GM12864 (cell line): ENCODE results near the gene TC2N.

Source experiments
- DNase-seq: peaks from one replicate; pipeline ENCODE4 v3.0.0-alpha.2; 2011; ENCODE audit warnings: low read depth
- H3K4me3 ChIP-seq: 2 replicates; pipeline ENCODE4 v1.5.1; 2011; ENCODE audit warnings: mild to moderate bottlenecking, low read depth, low read length, control low read depth
- TF ChIP-seq, protein P1 (sequence below): IDR thresholded peaks from 2 replicates; pipeline ENCODE4 v1.5.1; 2011; ENCODE audit warnings: low read depth, mild to moderate bottlenecking, moderate library complexity, low read length, control low read depth, inconsistent platforms; ENCODE audit errors: missing control alignments

The TC2N gene

DNA sequence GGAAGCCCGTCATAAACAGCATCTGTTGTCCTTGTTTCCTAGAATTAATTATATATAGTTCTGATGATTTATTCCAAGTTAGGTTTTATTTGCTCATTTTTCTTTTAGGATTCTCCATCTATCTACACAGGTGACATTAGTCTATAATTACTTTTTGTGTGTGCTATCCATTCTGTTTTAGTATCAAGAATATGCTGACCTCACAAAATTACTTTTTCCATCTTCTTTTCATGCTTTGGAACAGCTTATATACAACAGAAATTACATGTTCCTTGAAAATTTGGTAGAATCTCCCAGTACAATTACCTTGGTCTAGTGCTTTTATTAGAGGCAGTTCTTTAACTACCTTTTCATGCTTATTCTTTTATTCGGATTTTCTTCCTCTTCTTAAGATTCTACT, 81.1 kb downstream of the TC2N start:
- H3K4me3 ChIP-seq, result no peak overlapping the region
- DNase-seq, result no peak
- TF ChIP-seq, protein P1, sequence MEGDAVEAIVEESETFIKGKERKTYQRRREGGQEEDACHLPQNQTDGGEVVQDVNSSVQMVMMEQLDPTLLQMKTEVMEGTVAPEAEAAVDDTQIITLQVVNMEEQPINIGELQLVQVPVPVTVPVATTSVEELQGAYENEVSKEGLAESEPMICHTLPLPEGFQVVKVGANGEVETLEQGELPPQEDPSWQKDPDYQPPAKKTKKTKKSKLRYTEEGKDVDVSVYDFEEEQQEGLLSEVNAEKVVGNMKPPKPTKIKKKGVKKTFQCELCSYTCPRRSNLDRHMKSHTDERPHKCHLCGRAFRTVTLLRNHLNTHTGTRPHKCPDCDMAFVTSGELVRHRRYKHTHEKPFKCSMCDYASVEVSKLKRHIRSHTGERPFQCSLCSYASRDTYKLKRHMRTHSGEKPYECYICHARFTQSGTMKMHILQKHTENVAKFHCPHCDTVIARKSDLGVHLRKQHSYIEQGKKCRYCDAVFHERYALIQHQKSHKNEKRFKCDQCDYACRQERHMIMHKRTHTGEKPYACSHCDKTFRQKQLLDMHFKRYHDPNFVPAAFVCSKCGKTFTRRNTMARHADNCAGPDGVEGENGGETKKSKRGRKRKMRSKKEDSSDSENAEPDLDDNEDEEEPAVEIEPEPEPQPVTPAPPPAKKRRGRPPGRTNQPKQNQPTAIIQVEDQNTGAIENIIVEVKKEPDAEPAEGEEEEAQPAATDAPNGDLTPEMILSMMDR, result no peak

DNA sequence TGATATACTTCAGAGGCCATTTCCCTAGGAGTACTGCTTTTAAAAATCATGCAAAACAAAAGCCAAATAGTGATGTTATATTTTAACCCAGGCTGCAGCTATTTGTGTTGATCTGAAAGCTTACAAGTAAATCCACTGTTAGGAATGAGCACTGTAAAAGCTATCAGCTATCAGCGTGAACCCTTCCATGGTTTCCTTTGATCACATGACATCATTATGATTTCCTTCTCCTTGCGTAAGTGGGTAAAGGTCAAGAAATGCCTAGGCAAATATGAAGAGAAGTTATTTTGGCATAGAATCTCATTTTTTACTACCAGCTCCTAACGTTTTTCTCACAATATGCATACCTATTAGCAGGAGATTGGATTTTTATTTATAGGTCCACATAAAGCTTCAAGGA, 86.9 kb downstream of the TC2N start:
- no peak overlapping the region for H3K4me3 ChIP-seq
- DNase-seq, result no peak
- TF ChIP-seq, protein P1, result no peak

DNA sequence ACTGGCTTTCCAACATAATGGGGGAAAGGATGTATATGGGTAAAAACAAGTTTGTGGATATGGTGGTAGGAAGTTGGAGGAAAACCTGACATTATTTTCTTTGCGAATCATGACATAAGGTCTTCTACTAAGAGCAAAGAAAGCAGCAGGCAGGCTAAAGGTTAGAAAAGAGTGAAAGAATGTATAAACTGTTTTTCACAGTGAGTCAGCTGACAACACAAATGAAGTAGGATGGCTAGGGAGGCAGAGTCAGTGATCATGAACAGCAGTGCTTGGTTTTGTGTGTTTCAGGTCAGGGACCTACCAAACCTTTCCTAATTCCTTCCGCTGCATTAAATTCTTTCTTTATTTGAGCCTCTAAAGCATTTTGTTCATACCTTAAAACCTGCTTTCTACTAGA, 89.1 kb downstream of the TC2N start:
- TF ChIP-seq, protein P1, result no peak

DNA sequence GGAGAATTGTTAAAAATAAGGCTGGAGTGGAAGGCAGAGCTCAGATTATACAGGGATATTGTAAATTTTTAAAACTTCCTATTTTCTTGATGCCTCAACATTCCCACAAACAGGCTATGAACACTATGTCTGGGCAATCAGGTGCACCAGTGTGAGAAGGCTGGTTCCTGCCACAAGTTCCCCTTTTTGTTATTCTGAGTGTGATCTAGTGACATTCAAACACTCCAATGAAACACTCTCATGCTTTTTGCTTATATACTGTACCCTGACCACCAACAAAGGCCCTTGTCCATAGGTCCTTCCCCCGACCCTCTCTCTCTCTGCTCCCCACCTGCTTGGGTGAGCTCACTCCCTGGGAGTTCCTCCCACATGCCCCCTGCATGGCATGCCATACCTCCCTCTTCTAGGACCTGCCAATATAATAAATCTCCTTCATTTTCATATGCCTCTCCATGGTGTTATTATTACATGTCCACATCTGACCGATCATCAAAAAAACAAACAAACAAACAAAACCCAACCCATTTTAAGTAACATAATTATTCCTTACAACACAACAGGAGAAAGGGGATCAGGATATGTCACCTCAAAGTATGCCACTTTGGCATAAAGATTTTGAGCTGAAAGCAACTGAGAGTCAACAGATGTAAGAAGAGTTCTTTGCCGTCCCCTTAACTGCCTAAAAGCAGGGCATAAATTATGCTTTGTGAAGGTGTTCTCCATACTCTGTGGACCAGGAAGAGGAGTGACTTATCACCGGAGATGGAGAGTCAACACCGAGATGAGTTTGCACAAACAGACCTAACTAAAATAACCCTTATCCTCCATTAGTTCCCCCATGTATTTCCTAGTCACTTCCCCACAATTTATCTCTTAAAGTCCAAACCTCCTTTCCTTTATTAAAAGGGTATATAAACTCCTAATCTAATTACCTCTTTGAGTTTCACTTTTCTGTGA, 92.9 kb downstream of the TC2N start:
- DNase-seq, result no peak
- no peak overlapping the region for H3K4me3 ChIP-seq
- TF ChIP-seq, protein P1, result no peak

More for the DNA sequence above, 89.1 kb downstream of the TC2N start:
- H3K4me3 ChIP-seq, result no peak overlapping the region
- no peak for DNase-seq

DNA sequence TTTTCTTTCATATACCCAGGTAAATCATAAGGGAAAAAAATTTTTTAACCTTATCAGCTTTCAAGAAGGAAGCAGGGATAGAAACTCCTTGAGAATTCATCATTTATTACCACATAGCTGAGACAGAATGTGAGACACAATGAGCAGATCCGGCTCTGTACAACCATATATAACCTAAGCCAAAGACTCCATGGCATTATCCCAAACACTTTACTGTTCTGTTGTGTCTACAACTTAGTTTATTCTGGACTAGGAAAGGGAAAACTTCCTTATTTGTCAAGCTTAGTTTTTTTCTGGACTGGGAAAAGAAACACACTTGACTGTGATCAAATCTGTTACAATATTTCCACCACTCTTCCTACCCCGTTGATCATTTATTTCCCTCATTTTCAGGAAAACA, 97.2 kb downstream of the TC2N start:
- DNase-seq, result no peak
- TF ChIP-seq, protein P1, result no peak
- no peak overlapping the region for H3K4me3 ChIP-seq

DNA sequence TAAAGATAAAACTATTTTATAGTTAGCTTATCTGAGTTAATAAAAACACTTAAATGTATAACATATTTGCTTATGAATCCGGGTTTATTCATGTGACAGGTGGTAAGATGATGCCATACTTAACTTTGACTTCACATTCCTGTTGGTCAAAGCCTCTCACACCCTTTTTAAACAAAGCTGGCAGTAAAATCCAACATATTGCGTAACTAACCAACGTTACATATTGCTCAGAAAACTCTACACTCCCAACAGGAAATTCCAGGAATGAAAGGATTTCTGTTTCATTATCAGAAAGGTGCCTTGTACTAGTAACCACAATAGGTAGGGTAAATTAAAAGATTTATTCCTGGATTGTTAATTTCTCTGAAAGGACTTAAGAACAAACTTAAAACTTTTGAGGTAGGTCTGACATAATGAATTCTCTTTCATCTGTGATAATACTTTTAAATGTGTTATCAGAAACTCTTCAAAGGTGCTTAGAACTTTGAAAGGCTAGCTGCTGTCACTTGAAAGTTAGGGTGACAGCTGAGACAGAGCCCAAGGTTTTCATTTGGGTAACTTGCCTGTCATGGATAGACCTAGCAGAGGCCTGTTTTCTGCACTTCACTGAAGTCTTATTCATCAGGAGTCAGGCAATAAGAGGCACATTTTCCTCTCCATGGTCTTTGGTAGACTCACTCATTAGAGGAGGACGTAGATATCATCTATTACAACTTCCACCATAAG, 111.6 kb downstream of the TC2N start:
- TF ChIP-seq, protein P1, result no peak
- DNase-seq, result no peak
- no peak overlapping the region for H3K4me3 ChIP-seq
